Measurements from ENCODE around the gene CCDC192.
"Not testable (repeated sequence)": the region's sequence is repeated elsewhere in the genome, so short reads cannot be mapped to it uniquely, and the experiment has no call there.

The CCDC192 gene

GRCh38 chr5:127702926-127703561 is at the start of gene CCDC192:
Gene CCDC192 (plus strand): TSS chr5:127703391. CDS start chr5:127703446, 55 bp downstream.
- no peak for DNase-seq

- no peak for DNase-seq
Observed at GRCh38 chr5:127656825-127657224, 46.4 kb upstream of the CCDC192 start.

GRCh38 chr5:127660047-127660733 is 43.0 kb upstream of the CCDC192 start:
- DNase-seq: no peak

- no peak for DNase-seq
Observed at GRCh38 chr5:127664093-127664492, 39.1 kb upstream of the CCDC192 start.

GRCh38 chr5:127665641-127666040 is 37.5 kb upstream of the CCDC192 start:
- no peak for DNase-seq

- DNase-seq: no peak
Observed at GRCh38 chr5:127666043-127666716, 37.0 kb upstream of the CCDC192 start.

GRCh38 chr5:127667926-127668325 is 35.3 kb upstream of the CCDC192 start:
- no peak for DNase-seq

- DNase-seq: no peak
Observed at GRCh38 chr5:127671218-127671617, 32.0 kb upstream of the CCDC192 start.

GRCh38 chr5:127673117-127673800 is 29.9 kb upstream of the CCDC192 start:
- no peak for DNase-seq

GRCh38 chr5:127676951-127677350 is 26.2 kb upstream of the CCDC192 start:
- not testable (repeated sequence) for DNase-seq

GRCh38 chr5:127679691-127680330 is 23.4 kb upstream of the CCDC192 start:
- not testable (repeated sequence) for DNase-seq

GRCh38 chr5:127680595-127680994 is 22.6 kb upstream of the CCDC192 start:
- DNase-seq: no peak

- DNase-seq: no peak
Observed at GRCh38 chr5:127683008-127683407, 20.2 kb upstream of the CCDC192 start.

- no peak for DNase-seq
Observed at GRCh38 chr5:127684726-127685467, 18.3 kb upstream of the CCDC192 start.

- DNase-seq: no peak
Observed at GRCh38 chr5:127685662-127686061, 17.5 kb upstream of the CCDC192 start.

- DNase-seq: no peak
Observed at GRCh38 chr5:127686424-127686823, 16.8 kb upstream of the CCDC192 start.

- DNase-seq: no peak
Observed at GRCh38 chr5:127694518-127695171, 8.5 kb upstream of the CCDC192 start.

- DNase-seq: no peak
Observed at GRCh38 chr5:127695346-127695745, 7.8 kb upstream of the CCDC192 start.

GRCh38 chr5:127696683-127697082 is 6.5 kb upstream of the CCDC192 start:
- DNase-seq: no peak

GRCh38 chr5:127697894-127698600 is 5.1 kb upstream of the CCDC192 start:
- DNase-seq: no peak

GRCh38 chr5:127699416-127699815 is 3.8 kb upstream of the CCDC192 start:
- no peak for DNase-seq
